ENCODE measurements around the gene JADE3.
A peak's percentile ranks its signal among the peaks of the same experiment; 100 is the strongest.

JADE3 gene

GRCh38 chrX:46865281-46865680 lies 46.9 kb upstream of the JADE3 start:
- peak; percentile 10 to 18 for DNase-seq (ENCODE audit: low read depth in 1 of 2, low spot score in 1 of 2)
- Histone ChIP-seq H3K4me3 (replicated peaks; ENCODE audit: insufficient read depth, low read length) (no peak overlapping the region), H3K27me3 (ENCODE audit: insufficient read depth, poor library complexity, severe bottlenecking) (no peaks in the 10 kb centered on the region), H3K27ac (replicated peaks) (no peak overlapping the region)
- peak; percentile 85 for TF ChIP-seq SPI1 (IDR thresholded peaks at IDR 0.05; ENCODE audit: borderline replicate concordance, low read depth)
- TF ChIP-seq POLR2AphosphoS5 (IDR thresholded peaks at IDR 0.05; ENCODE audit: low read depth) = no peak

- no peak overlapping the region for H3K27ac ChIP-seq (replicated peaks)
- no peak overlapping the region for H3K4me3 ChIP-seq (replicated peaks; ENCODE audit: insufficient read depth, low read length)
- H3K27me3 ChIP-seq (ENCODE audit: insufficient read depth, poor library complexity, severe bottlenecking) = no peaks in the 10 kb centered on the region
- no peak for DNase-seq (ENCODE audit: low read depth in 1 of 2, low spot score in 1 of 2)
- no peak for TF ChIP-seq SPI1 (IDR thresholded peaks at IDR 0.05; ENCODE audit: borderline replicate concordance, low read depth)
- TF ChIP-seq CTCF (IDR thresholded peaks at IDR 0.05; ENCODE audit: insufficient read depth, low read length) = no peak
- no peak for TF ChIP-seq GABPA (IDR thresholded peaks at IDR 0.05; ENCODE audit: low read depth)
- no peak for TF ChIP-seq REST (IDR thresholded peaks at IDR 0.05; ENCODE audit: insufficient replicate concordance, low read depth)
- no peak for TF ChIP-seq POLR2AphosphoS5 (IDR thresholded peaks at IDR 0.05; ENCODE audit: low read depth)
Measured at GRCh38 chrX:46866726-46867125, 45.5 kb upstream of the JADE3 start.

GRCh38 chrX:46873746-46874145 lies 38.5 kb upstream of the JADE3 start:
- Histone ChIP-seq H3K27ac (replicated peaks) (no peak overlapping the region), H3K4me3 (replicated peaks; ENCODE audit: insufficient read depth, low read length) (no peak overlapping the region), H3K27me3 (ENCODE audit: insufficient read depth, poor library complexity, severe bottlenecking) (no peaks in the 10 kb centered on the region)
- no peak for DNase-seq (ENCODE audit: low read depth in 1 of 2, low spot score in 1 of 2)
- TF ChIP-seq CTCF (IDR thresholded peaks at IDR 0.05; ENCODE audit: insufficient read depth, low read length) = no peak
- no peak for TF ChIP-seq SPI1 (IDR thresholded peaks at IDR 0.05; ENCODE audit: borderline replicate concordance, low read depth)
- no peak for TF ChIP-seq GABPA (IDR thresholded peaks at IDR 0.05; ENCODE audit: low read depth)
- TF ChIP-seq POLR2AphosphoS5 (IDR thresholded peaks at IDR 0.05; ENCODE audit: low read depth) = no peak

GRCh38 chrX:46876901-46877300 lies 35.3 kb upstream of the JADE3 start:
- Histone ChIP-seq H3K27me3 (ENCODE audit: insufficient read depth, poor library complexity, severe bottlenecking) (no peaks in the 10 kb centered on the region), H3K27ac (replicated peaks) (no peak overlapping the region), H3K4me3 (replicated peaks; ENCODE audit: insufficient read depth, low read length) (no peak overlapping the region)
- TF ChIP-seq GABPA (IDR thresholded peaks at IDR 0.05; ENCODE audit: low read depth) (no peak), REST (IDR thresholded peaks at IDR 0.05; ENCODE audit: insufficient replicate concordance, low read depth) (no peak), POLR2AphosphoS5 (IDR thresholded peaks at IDR 0.05; ENCODE audit: low read depth) (no peak), SPI1 (IDR thresholded peaks at IDR 0.05; ENCODE audit: borderline replicate concordance, low read depth) (no peak), CTCF (IDR thresholded peaks at IDR 0.05; ENCODE audit: insufficient read depth, low read length) (no peak)
- DNase-seq (ENCODE audit: low read depth in 1 of 2, low spot score in 1 of 2) = no peak
